A673 (cell line): ENCODE data around the gene IGFN1. TPM values are rescaled to one million over a fixed set of nuclear protein-coding genes. Genes with fewer than 3 reads are reported as not detected.

Experiments used
- BruUV-seq: library from RNA; stranded (reverse); fragments of 400-500 nt; replicated peaks from 2 replicates; lab custom pipeline; 2021; lab: Mats Ljungman, UMichigan
- CTCF ChIA-PET: fragments of 300-600 bp; sonication (Branson Sonifier 250); formaldehyde crosslinking; loops from one replicate; lab custom pipeline; 2022; ENCODE audit warnings: antibody characterized with exemption; lab: Charles Lee
- POLR2A ChIA-PET: fragments of 300-600 bp; sonication (Branson Sonifier 250); formaldehyde crosslinking; loops from one replicate; lab custom pipeline; 2022; ENCODE audit warnings: antibody characterized with exemption; ENCODE audit not compliant: low non-redundant PET; lab: Charles Lee
- DNase-seq: peaks from one replicate; pipeline ENCODE4 v3.0.0-alpha.2; 2015; ENCODE audit warnings: low spot score
- H3K27ac ChIP-seq: fragments of 200-600 bp; sonication (generic); 2 replicates; pipeline ENCODE4 v1.5.1; 2016; ENCODE audit warnings: mixed run types, low read depth, mild to moderate bottlenecking, mixed read lengths, antibody characterized with exemption, low read length; ENCODE audit not compliant: poor library complexity, severe bottlenecking
- H3K27me3 ChIP-seq: fragments of 200-600 bp; sonication (generic); replicated peaks from 2 replicates; pipeline ENCODE4 v1.6.1; 2017; ENCODE audit warnings: mixed run types, low read depth, mild to moderate bottlenecking, mixed read lengths, antibody characterized with exemption, low read length; ENCODE audit not compliant: insufficient read depth, poor library complexity
- H3K36me3 ChIP-seq: fragments of 200-600 bp; sonication (generic); 2 replicates; pipeline ENCODE4 v1.6.1; 2016; ENCODE audit warnings: mixed run types, mild to moderate bottlenecking, mixed read lengths, antibody characterized with exemption, low read length; ENCODE audit not compliant: insufficient read depth, poor library complexity, severe bottlenecking
- H3K4me1 ChIP-seq: fragments of 200-600 bp; sonication (generic); 2 replicates; pipeline ENCODE4 v1.6.1; 2017; ENCODE audit warnings: mixed run types, mild to moderate bottlenecking, mixed read lengths, antibody characterized with exemption, low read length; ENCODE audit not compliant: insufficient read depth, poor library complexity, severe bottlenecking
- H3K4me3 ChIP-seq: fragments of 200-600 bp; sonication (generic); 2 replicates; pipeline ENCODE4 v1.5.1; 2016; ENCODE audit warnings: low read depth, mixed run types, mild to moderate bottlenecking, mixed read lengths, low read length; ENCODE audit not compliant: poor library complexity, severe bottlenecking
- H3K9me3 ChIP-seq: fragments of 200-600 bp; sonication (generic); 2 replicates; pipeline ENCODE4 v1.6.1; 2016; ENCODE audit warnings: mixed run types, low read depth, mild to moderate bottlenecking, mixed read lengths, antibody characterized with exemption, low read length; ENCODE audit not compliant: poor library complexity, severe bottlenecking
- EZH2 ChIP-seq: fragments of 200-600 bp; sonication (generic); IDR thresholded peaks from 2 replicates; pipeline ENCODE4 v1.6.1; 2017; ENCODE audit warnings: borderline replicate concordance, low read depth, mild to moderate bottlenecking, mixed read lengths, antibody characterized with exemption, low read length; ENCODE audit not compliant: poor library complexity, severe bottlenecking
- intact Hi-C: fragments of 100-400 bp; cut with micrococcal nuclease; formaldehyde crosslinking; loops from one replicate; pipeline ENCODE4 v1.10.0; 2022; ENCODE audit not compliant: unreplicated experiment
- total RNA-seq: library from RNA; stranded (reverse); gene quantifications from 2 replicates; pipeline ENCODE4 v1.2.3, GENCODE V29; 2021
- TF ChIP-seq, protein P1 (sequence below): fragments of 300-800, 200-600 bp; sonication (generic); conservative IDR thresholded peaks from 2 replicates; pipeline ENCODE4 v1.5.1; 2017; ENCODE audit warnings: low read depth, mild to moderate bottlenecking, antibody characterized with exemption, low read length, moderate library complexity, mixed read lengths

Gene IGFN1
- total RNA-seq, 1 experiment from 2014 or later, result 1.2 TPM

DNA sequence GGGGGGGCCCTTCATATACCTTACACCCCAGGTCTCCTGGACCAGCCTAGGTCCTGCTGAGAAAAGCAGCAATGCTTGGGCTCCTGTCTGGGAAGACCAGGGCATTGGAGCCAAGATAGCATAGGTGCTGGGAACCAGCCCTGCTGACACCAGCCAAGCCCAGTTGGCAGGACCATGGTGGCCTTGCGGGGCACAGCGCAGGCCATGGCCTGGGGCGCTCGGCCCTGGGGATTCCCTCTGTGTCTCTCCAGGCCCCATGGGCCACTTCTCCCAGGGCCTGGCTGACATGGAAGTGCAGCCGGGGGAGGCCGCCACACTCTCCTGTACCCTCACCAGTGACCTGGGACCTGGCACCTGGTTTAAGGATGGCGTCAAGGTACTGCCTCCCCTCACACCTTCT, 23.3 kb downstream of the IGFN1 start:
- no peaks in the 10 kb centered on the region for H3K9me3 ChIP-seq
- H3K36me3 ChIP-seq, result no peaks in the 10 kb centered on the region
- DNase-seq, result no peak
- no peak overlapping the region for H3K27ac ChIP-seq
- intact Hi-C loops, result no loop called here
- CTCF ChIA-PET, result no interaction called here
- BruUV-seq, result no TSS peak
- H3K4me3 ChIP-seq, result no peak overlapping the region
- TF ChIP-seq, protein P1, sequence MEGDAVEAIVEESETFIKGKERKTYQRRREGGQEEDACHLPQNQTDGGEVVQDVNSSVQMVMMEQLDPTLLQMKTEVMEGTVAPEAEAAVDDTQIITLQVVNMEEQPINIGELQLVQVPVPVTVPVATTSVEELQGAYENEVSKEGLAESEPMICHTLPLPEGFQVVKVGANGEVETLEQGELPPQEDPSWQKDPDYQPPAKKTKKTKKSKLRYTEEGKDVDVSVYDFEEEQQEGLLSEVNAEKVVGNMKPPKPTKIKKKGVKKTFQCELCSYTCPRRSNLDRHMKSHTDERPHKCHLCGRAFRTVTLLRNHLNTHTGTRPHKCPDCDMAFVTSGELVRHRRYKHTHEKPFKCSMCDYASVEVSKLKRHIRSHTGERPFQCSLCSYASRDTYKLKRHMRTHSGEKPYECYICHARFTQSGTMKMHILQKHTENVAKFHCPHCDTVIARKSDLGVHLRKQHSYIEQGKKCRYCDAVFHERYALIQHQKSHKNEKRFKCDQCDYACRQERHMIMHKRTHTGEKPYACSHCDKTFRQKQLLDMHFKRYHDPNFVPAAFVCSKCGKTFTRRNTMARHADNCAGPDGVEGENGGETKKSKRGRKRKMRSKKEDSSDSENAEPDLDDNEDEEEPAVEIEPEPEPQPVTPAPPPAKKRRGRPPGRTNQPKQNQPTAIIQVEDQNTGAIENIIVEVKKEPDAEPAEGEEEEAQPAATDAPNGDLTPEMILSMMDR, result no peak
- TF ChIP-seq EZH2, result no peak
- POLR2A ChIA-PET, result no interaction called here
- H3K27me3 ChIP-seq, result no peaks in the 10 kb centered on the region
- H3K4me1 ChIP-seq, result no peaks in the 10 kb centered on the region

DNA sequence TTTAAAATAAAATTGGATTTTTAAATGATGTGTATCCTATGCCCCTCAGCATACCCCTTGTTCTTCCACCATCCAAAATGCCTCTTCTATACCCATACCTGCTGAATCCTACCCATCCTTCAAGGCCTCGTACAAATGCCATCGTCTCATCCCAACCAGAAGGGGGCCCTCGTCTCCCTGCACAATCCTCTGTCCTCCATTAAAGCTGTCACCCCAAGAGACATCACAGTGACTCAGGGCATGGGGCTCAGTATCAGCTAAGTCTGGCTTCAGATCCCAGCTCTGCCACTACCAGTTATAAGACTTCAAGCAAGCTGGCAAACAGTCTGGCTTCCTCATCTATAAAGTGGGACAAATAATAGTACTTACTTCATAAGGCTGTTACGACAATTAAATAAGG, 23.8 kb downstream of the IGFN1 start:
- POLR2A ChIA-PET, result no interaction called here
- Histone ChIP-seq H3K36me3 (no peaks in the 10 kb centered on the region), H3K9me3 (no peaks in the 10 kb centered on the region), H3K4me1 (no peaks in the 10 kb centered on the region), H3K27ac (no peak overlapping the region), H3K27me3 (no peaks in the 10 kb centered on the region), H3K4me3 (no peak overlapping the region)
- TF ChIP-seq, protein P1, result peak; percentile 68
- no peak for TF ChIP-seq EZH2
- CTCF ChIA-PET, result interaction anchor here (0.6 to 1.0 kb wide), 4 partner anchors 8 to 771 kb away, joined by 3 to 6 read pairs (median 4); no protein-coding TSS in a partner anchor
- no TSS peak for BruUV-seq
- intact Hi-C loops, result no loop called here
- peak; percentile 65 for DNase-seq

DNA sequence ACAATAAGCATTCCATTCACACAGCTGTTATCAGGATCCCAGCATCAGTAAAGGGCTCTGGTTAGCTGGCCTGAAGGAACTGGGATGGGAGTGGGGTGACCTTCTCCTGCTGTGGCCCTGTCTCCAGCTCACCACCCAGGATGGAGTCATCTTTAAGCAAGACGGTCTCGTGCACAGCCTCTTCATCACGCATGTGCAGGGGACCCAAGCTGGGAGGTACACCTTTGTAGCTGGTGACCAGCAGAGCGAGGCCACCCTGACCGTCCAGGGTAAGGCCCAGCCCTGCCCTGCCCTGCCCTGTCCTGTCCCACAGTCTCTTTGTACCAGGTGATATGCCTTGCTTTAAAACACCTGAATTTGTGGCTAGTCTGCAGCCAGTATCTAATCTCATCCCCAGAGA, 24.3 kb downstream of the IGFN1 start:
- H3K36me3 ChIP-seq, result no peaks in the 10 kb centered on the region
- no peak overlapping the region for H3K4me3 ChIP-seq
- ChIA-PET CTCF (interaction anchor here (0.6 to 1.0 kb wide), 4 partner anchors 8 to 772 kb away, joined by 3 to 6 read pairs (median 4); no protein-coding TSS in a partner anchor), POLR2A (no interaction called here)
- no peak for TF ChIP-seq EZH2
- TF ChIP-seq, protein P1, result no peak
- no peak for DNase-seq
- H3K27me3 ChIP-seq, result no peaks in the 10 kb centered on the region
- intact Hi-C loops, result no loop called here
- H3K27ac ChIP-seq, result no peak overlapping the region
- no TSS peak for BruUV-seq
- no peaks in the 10 kb centered on the region for H3K9me3 ChIP-seq
- no peaks in the 10 kb centered on the region for H3K4me1 ChIP-seq
